BLaER1 treated with 17β-estradiol and CSF1 and Interleukin-3, amounts not matched to agents 10 nM and 100 nM (cell line): ENCODE results near the gene MEI1.

Experiments
- H3K27ac ChIP-seq, 11 experiments: shearing (Covaris generic); formaldehyde crosslinking; 2 replicates each; pipeline ENCODE4 v1.8.1; 2022
- H3K27me3 ChIP-seq, 11 experiments: shearing (Covaris generic); formaldehyde crosslinking; 2 replicates each; pipeline ENCODE4 v1.8.1; 2022
- H3K36me3 ChIP-seq, 11 experiments: shearing (Covaris generic); formaldehyde crosslinking; 2 replicates each; pipeline ENCODE4 v1.8.1; 2022
- H3K4me1 ChIP-seq, 10 experiments: shearing (Covaris generic); formaldehyde crosslinking; 2 replicates each; pipeline ENCODE4 v1.8.1; 2022
- H3K4me2 ChIP-seq, 11 experiments: shearing (Covaris generic); formaldehyde crosslinking; 2 replicates each; pipeline ENCODE4 v1.8.1; 2022
- H3K4me3 ChIP-seq, 10 experiments: shearing (Covaris generic); formaldehyde crosslinking; 2 replicates each; pipeline ENCODE4 v1.8.1; 2022
- H3K9ac ChIP-seq, 11 experiments: shearing (Covaris generic); formaldehyde crosslinking; 2 replicates each; pipeline ENCODE4 v1.8.1; 2022
- H3K9me3 ChIP-seq, 11 experiments: shearing (Covaris generic); formaldehyde crosslinking; replicated peaks in 1 of 11; 2 replicates each; pipeline ENCODE4 v1.8.1; 2022
- H4K20me1 ChIP-seq, 11 experiments: shearing (Covaris generic); formaldehyde crosslinking; 2 replicates each; pipeline ENCODE4 v1.8.1; 2022
- Cebpa-rat ChIP-seq, 11 experiments: shearing (Covaris generic); IDR thresholded peaks; 2 replicates each; pipeline ENCODE4 v1.8.1; 2022

MEI1 gene

GRCh38 chr22:41780746-41781505, 81.6 kb downstream of the MEI1 start:
- peak in 2 of 11 experiments; percentile 26 to 49; a peak in 2 of 22 replicates for TF ChIP-seq Cebpa-rat (IDR thresholded peaks at IDR 0.05)
- H3K4me3 ChIP-seq: peak overlapping the region in 7 of 10 experiments; percentile 25 to 67 (median 44); a peak in 12 of 20 replicates

GRCh38 chr22:41781507-41781906, 82.2 kb downstream of the MEI1 start:
- H3K27ac ChIP-seq: peak overlapping the region; percentile 58 to 89 (median 72)
- no peaks in the 10 kb centered on the region for H3K9me3 ChIP-seq
- peaks cover 23 to 81% (median 57%) of the 10 kb centered on the region in 10 experiments for H3K4me1 ChIP-seq
- no peaks in the 10 kb centered on the region for H3K27me3 ChIP-seq
- peaks cover 0 to 6% (median 0%) of the 10 kb centered on the region in 11 experiments; a peak in 1 of 22 replicates for H3K36me3 ChIP-seq
- H4K20me1 ChIP-seq: no peaks in the 10 kb centered on the region
- H3K4me2 ChIP-seq: peak overlapping the region; percentile 68 to 98 (median 86)
- peak overlapping the region in 7 of 10 experiments; percentile 25 to 67 (median 44); a peak in 12 of 20 replicates for H3K4me3 ChIP-seq
- TF ChIP-seq Cebpa-rat (IDR thresholded peaks at IDR 0.05): no peak
- H3K9ac ChIP-seq: peak overlapping the region; percentile 23 to 77 (median 64); a peak in 18 of 22 replicates

More at GRCh38 chr22:41780746-41781505, 81.6 kb downstream of the MEI1 start:
- peak overlapping the region; percentile 68 to 98 (median 86) for H3K4me2 ChIP-seq
- peaks cover 23 to 85% (median 57%) of the 10 kb centered on the region in 10 experiments for H3K4me1 ChIP-seq
- H3K36me3 ChIP-seq: peaks cover 0 to 6% (median 0%) of the 10 kb centered on the region in 11 experiments; a peak in 1 of 22 replicates
- H3K9ac ChIP-seq: peak overlapping the region; percentile 52 to 77 (median 64); a peak in 20 of 22 replicates
- H4K20me1 ChIP-seq: no peaks in the 10 kb centered on the region
- peak overlapping the region; percentile 58 to 89 (median 72) for H3K27ac ChIP-seq
- no peaks in the 10 kb centered on the region for H3K9me3 ChIP-seq
- H3K27me3 ChIP-seq: no peaks in the 10 kb centered on the region

- Histone ChIP-seq H3K4me3 (peak overlapping the region in 4 of 10 experiments; percentile 44 to 67 (median 59); a peak in 6 of 20 replicates), H4K20me1 (no peaks in the 10 kb centered on the region), H3K9ac (peak overlapping the region in 5 of 11 experiments; percentile 64 to 77 (median 75); a peak in 9 of 22 replicates), H3K36me3 (peaks cover 0 to 6% (median 0%) of the 10 kb centered on the region in 11 experiments; a peak in 1 of 22 replicates), H3K4me1 (peaks cover 23 to 81% (median 52%) of the 10 kb centered on the region in 10 experiments), H3K27ac (peak overlapping the region in 9 of 11 experiments; percentile 58 to 89 (median 77); a peak in 14 of 22 replicates), H3K9me3 (no peaks in the 10 kb centered on the region), H3K27me3 (no peaks in the 10 kb centered on the region), H3K4me2 (peak overlapping the region in 8 of 11 experiments; percentile 68 to 98 (median 91); a peak in 12 of 22 replicates)
- no peak for TF ChIP-seq Cebpa-rat (IDR thresholded peaks at IDR 0.05)
These were observed 83.0 kb downstream of the MEI1 start for GRCh38 chr22:41782316-41782715.

- H3K9ac ChIP-seq: peak overlapping the region in 5 of 11 experiments; percentile 39 to 77 (median 75); a peak in 4 of 22 replicates
- H3K4me2 ChIP-seq: peak overlapping the region in 6 of 11 experiments; percentile 86 to 98 (median 94); a peak in 12 of 22 replicates
- no peaks in the 10 kb centered on the region for H3K27me3 ChIP-seq
- H3K4me3 ChIP-seq: peak overlapping the region in 2 of 10 experiments; percentile 65 to 67; a peak in 2 of 20 replicates
- H3K9me3 ChIP-seq: no peaks in the 10 kb centered on the region
- H3K27ac ChIP-seq: peak overlapping the region in 6 of 11 experiments; percentile 70 to 89 (median 86); a peak in 6 of 22 replicates
- peaks cover 23 to 81% (median 47%) of the 10 kb centered on the region in 10 experiments for H3K4me1 ChIP-seq
- peaks cover 0 to 6% (median 0%) of the 10 kb centered on the region in 11 experiments; a peak in 1 of 22 replicates for H3K36me3 ChIP-seq
- TF ChIP-seq Cebpa-rat (IDR thresholded peaks at IDR 0.05): no peak
- no peaks in the 10 kb centered on the region for H4K20me1 ChIP-seq
These were observed 83.4 kb downstream of the MEI1 start for GRCh38 chr22:41782751-41783150.

GRCh38 chr22:41787331-41787730, 88.0 kb downstream of the MEI1 start:
- Histone ChIP-seq H3K9me3 (0 out of 22 replicates have a peak, but pooled peaks cover 0 to 2% (median 0%) of the 10 kb centered on the region in 11 experiments), H3K36me3 (peaks cover 0 to 18% (median 0%) of the 10 kb centered on the region in 11 experiments; a peak in 5 of 22 replicates), H3K4me3 (no peak overlapping the region), H3K4me2 (peak overlapping the region in 4 of 11 experiments; percentile 5 to 50 (median 42); a peak in 4 of 22 replicates), H3K27me3 (no peaks in the 10 kb centered on the region), H3K9ac (peak overlapping the region in 1 of 11 experiments; percentile 36; a peak in 1 of 22 replicates), H3K4me1 (peaks cover 0 to 37% (median 2%) of the 10 kb centered on the region in 10 experiments; a peak in 10 of 20 replicates), H3K27ac (no peak overlapping the region), H4K20me1 (no peaks in the 10 kb centered on the region)
- no peak for TF ChIP-seq Cebpa-rat (IDR thresholded peaks at IDR 0.05)

- no peak overlapping the region for H3K4me3 ChIP-seq
- no peaks in the 10 kb centered on the region for H4K20me1 ChIP-seq
- H3K9ac ChIP-seq: no peak overlapping the region
- H3K9me3 ChIP-seq: peaks cover 0 to 4% (median 0%) of the 10 kb centered on the region in 11 experiments; a peak in 1 of 22 replicates
- H3K4me1 ChIP-seq: peaks cover 0 to 3% (median 2%) of the 10 kb centered on the region in 10 experiments; a peak in 13 of 20 replicates
- H3K4me2 ChIP-seq: no peak overlapping the region
- peaks cover 0 to 50% (median 0%) of the 10 kb centered on the region in 11 experiments; a peak in 9 of 22 replicates for H3K36me3 ChIP-seq
- TF ChIP-seq Cebpa-rat (IDR thresholded peaks at IDR 0.05): no peak
- no peaks in the 10 kb centered on the region for H3K27me3 ChIP-seq
- H3K27ac ChIP-seq: no peak overlapping the region
These were observed 94.6 kb downstream of the MEI1 start for GRCh38 chr22:41793871-41794270.

- no peak for TF ChIP-seq Cebpa-rat (IDR thresholded peaks at IDR 0.05)
- Histone ChIP-seq H3K4me2 (peak overlapping the region in 9 of 11 experiments; percentile 88 to 97 (median 94); a peak in 14 of 22 replicates), H4K20me1 (no peaks in the 10 kb centered on the region; a peak in 3 of 22 replicates), H3K27ac (no peak overlapping the region), H3K9me3 (no peaks in the 10 kb centered on the region), H3K4me1 (peaks cover 27 to 38% (median 32%) of the 10 kb centered on the region in 10 experiments), H3K36me3 (peaks cover 0 to 24% (median 0%) of the 10 kb centered on the region in 11 experiments; a peak in 9 of 22 replicates), H3K27me3 (no peaks in the 10 kb centered on the region), H3K9ac (no peak overlapping the region), H3K4me3 (no peak overlapping the region)
These were observed 99.4 kb downstream of the MEI1 start for GRCh38 chr22:41798736-41799135.

- Histone ChIP-seq H3K36me3 (peaks cover 0 to 15% (median 0%) of the 10 kb centered on the region in 11 experiments; a peak in 8 of 22 replicates), H3K9me3 (no peaks in the 10 kb centered on the region), H3K27me3 (no peaks in the 10 kb centered on the region), H3K4me1 (peaks cover 28 to 48% (median 39%) of the 10 kb centered on the region in 10 experiments), H3K4me3 (peak overlapping the region; percentile 74 to 88 (median 81)), H4K20me1 (no peaks in the 10 kb centered on the region; a peak in 4 of 22 replicates), H3K4me2 (peak overlapping the region; percentile 88 to 97 (median 94)), H3K27ac (peak overlapping the region; percentile 67 to 92 (median 84)), H3K9ac (peak overlapping the region; percentile 80 to 88 (median 85))
- TF ChIP-seq Cebpa-rat (IDR thresholded peaks at IDR 0.05): no peak
These were observed 100.4 kb downstream of the MEI1 start for GRCh38 chr22:41799486-41800347.
